ENCODE data around the gene DYSF. TPM values are rescaled to one million over a fixed set of nuclear protein-coding genes. Genes with fewer than 3 reads are reported as not detected.

DYSF gene
- total RNA-seq, 2 donors from 2014 or later = 23.0 to 36.6 TPM

- Mint-ChIP-seq H3K4me3 (no peak overlapping the region), H3K27me3 (peaks cover 0 to 6% of the 10 kb centered on the region in 2 donors), H3K4me1 (ENCODE audit: low read depth in 2 of 2) (peaks cover 0 to 4% of the 10 kb centered on the region in 2 donors), H3K9me3 (no peaks in the 10 kb centered on the region), H3K27ac (no peak overlapping the region), H3K36me3 (no peaks in the 10 kb centered on the region)
- DNase-seq (ENCODE audit: low spot score) = peak; percentile 15
- ATAC-seq = no peak
These were observed 236.8 kb downstream of the DYSF start for GRCh38 chr2:71689968-71690834.

GRCh38 chr2:71690876-71691475 lies 237.6 kb downstream of the DYSF start:
- peak; percentile 15 for DNase-seq (ENCODE audit: low spot score)
- Mint-ChIP-seq H3K9me3 (no peaks in the 10 kb centered on the region), H3K27ac (no peak overlapping the region), H3K36me3 (no peaks in the 10 kb centered on the region), H3K4me3 (no peak overlapping the region), H3K4me1 (ENCODE audit: low read depth in 2 of 2) (peaks cover 0 to 4% of the 10 kb centered on the region in 2 donors), H3K27me3 (peaks cover 0 to 6% of the 10 kb centered on the region in 2 donors)
- ATAC-seq = no peak

GRCh38 chr2:71691747-71692441 lies 238.5 kb downstream of the DYSF start:
- H3K4me1 Mint-ChIP-seq (ENCODE audit: low read depth in 2 of 2) = peaks cover 0 to 4% of the 10 kb centered on the region in 2 donors
- no peaks in the 10 kb centered on the region for H3K9me3 Mint-ChIP-seq
- ATAC-seq (no peak), DNase-seq (ENCODE audit: low spot score) (peak; percentile 37)
- H3K36me3 Mint-ChIP-seq = no peaks in the 10 kb centered on the region
- H3K27me3 Mint-ChIP-seq = peaks cover under 1 to 6% of the 10 kb centered on the region in 2 donors
- no peak overlapping the region for H3K27ac Mint-ChIP-seq
- H3K4me3 Mint-ChIP-seq = no peak overlapping the region

- H3K9me3 Mint-ChIP-seq = no peaks in the 10 kb centered on the region
- H3K27me3 Mint-ChIP-seq = peaks cover 4 to 6% of the 10 kb centered on the region in 2 donors
- peak; percentile 8 for DNase-seq (ENCODE audit: low spot score)
- H3K27ac Mint-ChIP-seq = no peak overlapping the region
- no peak overlapping the region for H3K4me3 Mint-ChIP-seq
- H3K4me1 Mint-ChIP-seq (ENCODE audit: low read depth in 2 of 2) = peaks cover 0 to under 1% of the 10 kb centered on the region in 2 donors
- H3K36me3 Mint-ChIP-seq = no peaks in the 10 kb centered on the region
- no peak for ATAC-seq
These were observed 239.4 kb downstream of the DYSF start for GRCh38 chr2:71692621-71693277.

- no peak overlapping the region for H3K4me3 Mint-ChIP-seq
- H3K9me3 Mint-ChIP-seq = no peaks in the 10 kb centered on the region
- DNase-seq (ENCODE audit: low spot score) (peak; percentile 37), ATAC-seq (no peak)
- H3K27me3 Mint-ChIP-seq = peaks cover 4 to 6% of the 10 kb centered on the region in 2 donors
- no peaks in the 10 kb centered on the region for H3K4me1 Mint-ChIP-seq (ENCODE audit: low read depth in 2 of 2)
- H3K36me3 Mint-ChIP-seq = no peaks in the 10 kb centered on the region
- H3K27ac Mint-ChIP-seq = no peak overlapping the region
These were observed 240.2 kb downstream of the DYSF start for GRCh38 chr2:71693286-71694270.

GRCh38 chr2:71694501-71695234 lies 241.3 kb downstream of the DYSF start:
- Mint-ChIP-seq H3K27me3 (peaks cover 4 to 6% of the 10 kb centered on the region in 2 donors), H3K4me3 (no peak overlapping the region), H3K9me3 (no peaks in the 10 kb centered on the region), H3K36me3 (no peaks in the 10 kb centered on the region), H3K4me1 (ENCODE audit: low read depth in 2 of 2) (no peaks in the 10 kb centered on the region), H3K27ac (no peak overlapping the region)
- peak; percentile 31 for DNase-seq (ENCODE audit: low spot score)
- ATAC-seq = no peak

GRCh38 chr2:71695235-71696120 lies 242.1 kb downstream of the DYSF start:
- H3K27me3 Mint-ChIP-seq = peaks cover 4 to 6% of the 10 kb centered on the region in 2 donors

GRCh38 chr2:71696381-71696780 lies 243.0 kb downstream of the DYSF start:
- no peaks in the 10 kb centered on the region for H3K4me1 Mint-ChIP-seq (ENCODE audit: low read depth in 2 of 2)
- no peak overlapping the region for H3K4me3 Mint-ChIP-seq
- H3K36me3 Mint-ChIP-seq = no peaks in the 10 kb centered on the region
- DNase-seq (ENCODE audit: low spot score) (peak; percentile 29), ATAC-seq (no peak)
- H3K9me3 Mint-ChIP-seq = no peaks in the 10 kb centered on the region
- H3K27me3 Mint-ChIP-seq = peaks cover 4 to 6% of the 10 kb centered on the region in 2 donors
- no peak overlapping the region for H3K27ac Mint-ChIP-seq

More at GRCh38 chr2:71695235-71696120, 242.1 kb downstream of the DYSF start:
- no peak overlapping the region for H3K4me3 Mint-ChIP-seq
- DNase-seq (ENCODE audit: low spot score) = peak; percentile 46
- H3K9me3 Mint-ChIP-seq = no peaks in the 10 kb centered on the region
- ATAC-seq = no peak
- no peak overlapping the region for H3K27ac Mint-ChIP-seq
- H3K4me1 Mint-ChIP-seq (ENCODE audit: low read depth in 2 of 2) = no peaks in the 10 kb centered on the region
- no peaks in the 10 kb centered on the region for H3K36me3 Mint-ChIP-seq

- Mint-ChIP-seq H3K4me3 (no peak overlapping the region), H3K27ac (no peak overlapping the region), H3K27me3 (peaks cover 4 to 6% of the 10 kb centered on the region in 2 donors), H3K4me1 (ENCODE audit: low read depth in 2 of 2) (no peaks in the 10 kb centered on the region), H3K36me3 (no peaks in the 10 kb centered on the region), H3K9me3 (no peaks in the 10 kb centered on the region)
- DNase-seq (ENCODE audit: low spot score) (peak; percentile 58), ATAC-seq (no peak)
These were observed 244.0 kb downstream of the DYSF start for GRCh38 chr2:71697106-71698004.

GRCh38 chr2:71699428-71699827 lies 246.1 kb downstream of the DYSF start:
- no peak for ATAC-seq
- Mint-ChIP-seq H3K4me1 (ENCODE audit: low read depth in 2 of 2) (no peaks in the 10 kb centered on the region), H3K4me3 (no peak overlapping the region), H3K27ac (no peak overlapping the region), H3K36me3 (no peaks in the 10 kb centered on the region), H3K27me3 (peaks cover 4 to 5% of the 10 kb centered on the region in 2 donors), H3K9me3 (no peaks in the 10 kb centered on the region)
- peak; percentile 52 for DNase-seq (ENCODE audit: low spot score)

All from natural killer cell treated with Interleukin-12 subunit alpha and Interleukin-12 subunit beta and Interleukin-15 and Interleukin-18, amount 100 ng/mL, for 72 hours (primary cell).